ENCODE results near the gene C1QTNF8.

The C1QTNF8 gene

DNA sequence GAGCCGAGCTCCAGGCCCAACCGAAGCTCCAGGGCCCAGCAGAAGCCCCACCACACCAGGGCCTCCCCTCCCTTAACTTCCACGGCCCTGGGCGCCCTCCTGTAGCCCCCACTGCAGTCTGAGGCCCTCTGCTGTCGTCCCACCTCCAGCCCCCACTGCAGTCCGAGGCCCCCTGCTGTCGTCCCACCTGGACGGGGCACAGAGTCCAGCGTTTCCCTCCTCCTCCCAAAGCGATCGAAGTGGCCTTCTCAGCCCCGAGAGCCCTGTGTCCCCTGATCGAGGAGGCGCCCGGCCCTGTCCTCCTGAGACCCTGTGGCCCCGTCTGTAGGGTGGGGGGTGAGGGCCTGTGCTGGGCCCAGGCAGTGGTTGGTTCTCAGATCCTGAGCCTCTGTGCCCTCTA is 31.1 kb upstream of the C1QTNF8 start:
- H3K4me3 ChIP-seq (ENCODE audit: low read length): no peak overlapping the region
- no peak for DNase-seq (ENCODE audit: low read depth)
- TF ChIP-seq, protein P1, sequence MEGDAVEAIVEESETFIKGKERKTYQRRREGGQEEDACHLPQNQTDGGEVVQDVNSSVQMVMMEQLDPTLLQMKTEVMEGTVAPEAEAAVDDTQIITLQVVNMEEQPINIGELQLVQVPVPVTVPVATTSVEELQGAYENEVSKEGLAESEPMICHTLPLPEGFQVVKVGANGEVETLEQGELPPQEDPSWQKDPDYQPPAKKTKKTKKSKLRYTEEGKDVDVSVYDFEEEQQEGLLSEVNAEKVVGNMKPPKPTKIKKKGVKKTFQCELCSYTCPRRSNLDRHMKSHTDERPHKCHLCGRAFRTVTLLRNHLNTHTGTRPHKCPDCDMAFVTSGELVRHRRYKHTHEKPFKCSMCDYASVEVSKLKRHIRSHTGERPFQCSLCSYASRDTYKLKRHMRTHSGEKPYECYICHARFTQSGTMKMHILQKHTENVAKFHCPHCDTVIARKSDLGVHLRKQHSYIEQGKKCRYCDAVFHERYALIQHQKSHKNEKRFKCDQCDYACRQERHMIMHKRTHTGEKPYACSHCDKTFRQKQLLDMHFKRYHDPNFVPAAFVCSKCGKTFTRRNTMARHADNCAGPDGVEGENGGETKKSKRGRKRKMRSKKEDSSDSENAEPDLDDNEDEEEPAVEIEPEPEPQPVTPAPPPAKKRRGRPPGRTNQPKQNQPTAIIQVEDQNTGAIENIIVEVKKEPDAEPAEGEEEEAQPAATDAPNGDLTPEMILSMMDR (IDR thresholded peaks at IDR 0.05; ENCODE audit: insufficient read depth, low read depth, low read length, missing control alignments): no peak

DNA sequence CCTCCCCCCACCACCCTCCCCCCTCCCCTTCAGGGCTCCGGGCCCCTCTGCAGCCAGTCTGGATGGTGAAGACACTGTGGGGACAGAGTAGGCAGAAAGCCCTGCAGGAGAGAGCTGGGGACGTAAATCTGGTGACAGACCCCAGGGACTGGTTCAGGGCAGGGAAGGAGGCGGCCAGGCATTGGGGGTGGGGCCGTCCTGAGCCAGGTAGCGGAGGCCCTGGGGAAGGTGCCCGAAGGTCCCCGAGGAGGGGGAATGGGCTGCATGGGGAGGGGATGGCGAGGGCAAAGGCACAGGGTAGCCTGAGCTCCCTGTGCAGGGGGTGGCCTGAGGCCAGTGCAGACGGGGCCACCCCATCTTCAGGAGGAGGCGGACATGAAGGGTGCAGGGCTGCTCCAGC is 30.5 kb upstream of the C1QTNF8 start:
- DNase-seq (ENCODE audit: low read depth): no peak
- TF ChIP-seq, protein P1 (IDR thresholded peaks at IDR 0.05; ENCODE audit: insufficient read depth, low read depth, low read length, missing control alignments): no peak
- H3K4me3 ChIP-seq (ENCODE audit: low read length): no peak overlapping the region

DNA sequence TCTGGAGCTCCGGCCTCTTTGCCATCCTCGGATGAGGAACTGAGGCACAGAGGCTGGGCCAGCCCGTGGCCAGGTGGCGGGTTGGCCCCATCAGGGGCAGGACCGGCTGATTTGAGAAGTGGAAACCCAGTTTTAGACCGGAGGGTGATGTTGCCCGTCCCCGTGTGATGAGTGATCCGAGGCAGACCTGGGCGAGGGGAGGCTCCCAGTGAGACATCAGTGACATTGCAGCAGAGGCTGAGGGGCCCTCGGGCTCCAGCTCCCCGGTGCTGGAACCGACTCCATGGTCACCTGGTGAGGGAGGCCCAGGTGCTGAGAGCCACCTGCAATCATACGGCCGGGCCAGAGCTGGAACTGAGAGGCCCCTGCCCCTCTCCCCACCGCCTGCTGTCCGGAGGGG is 30.0 kb upstream of the C1QTNF8 start:
- DNase-seq (ENCODE audit: low read depth): no peak
- TF ChIP-seq, protein P1 (IDR thresholded peaks at IDR 0.05; ENCODE audit: insufficient read depth, low read depth, low read length, missing control alignments): no peak

DNA sequence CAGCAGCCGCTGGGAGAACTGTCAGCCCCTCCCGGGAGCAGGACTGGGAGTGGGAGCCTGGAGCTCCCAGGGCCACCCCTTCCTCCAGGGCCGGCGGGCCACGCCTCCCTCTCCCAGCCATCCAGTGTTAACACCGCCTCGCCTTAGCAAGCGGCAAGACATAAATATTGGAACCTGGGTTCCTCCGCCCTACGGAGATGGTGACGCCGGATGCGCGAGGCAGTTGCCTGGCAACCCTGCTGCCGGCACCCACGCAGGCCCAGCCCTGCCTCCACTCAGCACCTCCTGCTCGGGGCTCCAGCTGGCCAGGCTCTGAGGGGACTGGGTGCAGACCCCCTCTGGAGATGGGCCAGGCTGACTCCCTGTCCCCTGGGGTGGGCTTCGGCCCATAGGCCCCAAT is 29.4 kb upstream of the C1QTNF8 start:
- H3K4me3 ChIP-seq (ENCODE audit: low read length): no peak overlapping the region
- TF ChIP-seq, protein P1 (IDR thresholded peaks at IDR 0.05; ENCODE audit: insufficient read depth, low read depth, low read length, missing control alignments): no peak
- no peak for DNase-seq (ENCODE audit: low read depth)

More for the DNA sequence above, 30.0 kb upstream of the C1QTNF8 start:
- H3K4me3 ChIP-seq (ENCODE audit: low read length): no peak overlapping the region

DNA sequence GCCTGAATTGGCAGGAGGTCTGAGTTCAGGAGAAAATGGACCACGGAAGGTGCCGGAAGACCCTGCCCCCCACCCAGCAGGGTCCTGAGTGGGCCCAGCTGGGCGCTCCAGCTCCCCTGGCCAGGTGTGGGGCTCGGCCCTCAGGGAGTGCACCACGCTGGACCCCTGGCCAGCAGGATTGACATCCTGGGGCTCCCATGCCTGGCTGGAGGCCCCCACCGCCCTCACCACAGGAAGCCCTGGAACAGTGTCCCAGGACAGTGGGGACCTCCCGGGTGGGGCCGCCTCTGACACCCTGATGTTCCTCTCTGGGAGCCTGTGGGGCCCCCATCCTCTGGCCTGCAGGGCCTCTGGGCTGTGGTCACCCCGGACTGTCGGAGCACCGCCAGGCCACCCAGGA is 28.8 kb upstream of the C1QTNF8 start:
- TF ChIP-seq, protein P1 (IDR thresholded peaks at IDR 0.05; ENCODE audit: insufficient read depth, low read depth, low read length, missing control alignments): no peak
- no peak for DNase-seq (ENCODE audit: low read depth)

DNA sequence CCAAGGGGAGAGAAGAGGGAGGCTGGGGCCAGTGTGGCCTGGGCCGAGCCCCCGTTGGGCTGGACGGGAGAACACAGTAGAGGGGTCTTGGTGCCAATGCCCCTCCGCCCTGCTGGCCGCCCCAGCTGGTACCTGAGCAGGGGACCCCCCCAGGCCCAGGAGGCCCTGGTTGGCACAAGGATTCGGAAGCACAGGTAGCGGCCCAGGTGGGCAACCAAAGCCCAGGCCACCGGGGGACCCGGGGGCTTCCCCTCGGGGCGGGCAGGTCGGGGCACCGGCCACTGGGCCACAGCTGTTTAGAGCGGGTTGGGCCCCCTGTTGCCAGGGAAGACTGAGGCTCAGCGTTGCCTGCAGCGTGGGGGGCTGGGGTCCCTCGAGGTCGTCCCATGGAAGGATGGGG is 28.2 kb upstream of the C1QTNF8 start:
- H3K4me3 ChIP-seq (ENCODE audit: low read length): no peak overlapping the region
- no peak for DNase-seq (ENCODE audit: low read depth)
- TF ChIP-seq, protein P1 (IDR thresholded peaks at IDR 0.05; ENCODE audit: insufficient read depth, low read depth, low read length, missing control alignments): no peak

More for the DNA sequence above, 28.8 kb upstream of the C1QTNF8 start:
- no peak overlapping the region for H3K4me3 ChIP-seq (ENCODE audit: low read length)

DNA sequence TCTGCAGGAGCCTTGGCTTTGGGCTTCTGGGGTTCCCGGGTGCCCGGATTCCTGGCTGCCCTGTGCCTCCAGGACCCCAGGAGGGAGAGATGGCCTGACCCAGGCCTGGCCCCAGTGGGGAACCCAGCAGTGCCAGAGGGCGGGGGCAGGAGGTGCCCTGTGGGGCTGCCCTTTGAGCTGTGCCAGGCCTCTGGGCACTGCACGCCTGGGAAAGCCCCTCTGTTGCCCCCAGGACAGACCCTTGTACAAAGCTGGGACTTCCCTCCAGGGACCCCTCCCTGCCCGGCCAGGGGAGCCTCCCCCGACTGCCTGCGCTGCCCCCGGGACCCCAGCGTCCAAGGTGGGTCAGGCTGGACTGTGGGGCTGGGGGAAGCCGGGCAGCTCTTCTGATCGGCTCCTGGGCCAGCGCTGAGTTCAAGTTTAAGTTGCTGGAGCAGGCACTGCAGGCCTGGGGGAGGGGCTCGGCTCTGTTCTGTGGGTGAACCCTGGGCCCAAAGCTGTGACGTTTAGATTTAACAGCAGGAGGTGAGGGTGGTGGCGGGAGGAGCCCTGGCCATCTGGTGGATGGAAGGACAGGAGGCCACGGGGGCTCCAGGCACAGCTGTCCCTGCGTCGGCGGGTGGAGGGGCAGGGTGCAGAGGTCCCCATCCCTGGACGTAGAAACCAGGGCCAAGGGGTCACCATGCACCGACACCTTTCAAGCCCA is 27.6 kb upstream of the C1QTNF8 start:
- H3K4me3 ChIP-seq (ENCODE audit: low read length): no peak overlapping the region
- DNase-seq (ENCODE audit: low read depth): no peak
- TF ChIP-seq, protein P1 (IDR thresholded peaks at IDR 0.05; ENCODE audit: insufficient read depth, low read depth, low read length, missing control alignments): no peak

Data from epithelial cell of esophagus (primary cell).